ENCODE results near the gene RHOXF2B. TPM values are rescaled to one million over a fixed set of nuclear protein-coding genes. Genes with fewer than 3 reads are reported as not detected.

RHOXF2B gene
- total RNA-seq, 1 donor from 2014 or later = not detected

DNA sequence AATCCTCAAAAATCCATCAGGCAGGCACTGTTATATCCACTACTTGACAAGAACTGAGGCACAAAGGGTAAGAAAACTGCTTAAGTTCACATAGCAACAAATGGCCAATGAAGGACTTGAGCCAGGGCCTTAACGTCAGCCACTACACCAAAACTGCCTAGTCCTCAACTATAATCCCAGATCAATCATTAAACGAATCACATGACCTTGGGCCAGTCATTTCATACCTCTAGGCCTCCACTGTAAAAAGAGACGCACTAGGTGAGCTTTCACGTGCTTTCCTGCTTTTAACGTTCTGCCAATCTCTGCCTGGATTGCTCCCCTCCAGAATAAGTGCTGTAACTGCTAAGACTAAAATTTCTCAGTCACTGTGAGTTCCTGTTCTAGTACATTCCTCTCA lies 54.7 kb downstream of the RHOXF2B start:
- DNase-seq (ENCODE audit: low spot score in 2 of 2) = no peak
- FAIRE-seq = no peak

Other genes with a start within 250 kb of the RHOXF2B start
- 3.7 TPM for gene UPF3B, start 224.7 kb downstream of the RHOXF2B start, total RNA-seq
- 17.5 TPM for gene RNF113A, start 206.0 kb downstream of the RHOXF2B start, total RNA-seq
- 46.9 TPM for gene NDUFA1, start 205.9 kb downstream of the RHOXF2B start, total RNA-seq
- gene AKAP14, start 181.8 kb downstream of the RHOXF2B start, total RNA-seq = not detected
- gene NKAP, start 133.9 kb downstream of the RHOXF2B start, total RNA-seq = 8.6 TPM
- gene RHOXF1, start 38.2 kb upstream of the RHOXF2B start, total RNA-seq = not detected
- not detected for gene RHOXF2, start 80.9 kb upstream of the RHOXF2B start, total RNA-seq
- gene ZBTB33, start 173.1 kb upstream of the RHOXF2B start, total RNA-seq = 45.2 TPM
- gene TMEM255A, start 233.8 kb upstream of the RHOXF2B start, total RNA-seq = 1.6 TPM

Data from frontal cortex (tissue), 4 donors.